ENCODE data around the gene LYRM9. TPM values are rescaled to one million over a fixed set of nuclear protein-coding genes. Genes with fewer than 3 reads are reported as not detected.
"Not testable (repeated sequence)": the region's sequence is repeated elsewhere in the genome, so short reads cannot be mapped to it uniquely, and the experiment has no call there.

The LYRM9 gene
- total and polyA plus RNA-seq, 5 donors from 2014 or later, result 7.5 to 18.4 (median 15.8) TPM

DNA sequence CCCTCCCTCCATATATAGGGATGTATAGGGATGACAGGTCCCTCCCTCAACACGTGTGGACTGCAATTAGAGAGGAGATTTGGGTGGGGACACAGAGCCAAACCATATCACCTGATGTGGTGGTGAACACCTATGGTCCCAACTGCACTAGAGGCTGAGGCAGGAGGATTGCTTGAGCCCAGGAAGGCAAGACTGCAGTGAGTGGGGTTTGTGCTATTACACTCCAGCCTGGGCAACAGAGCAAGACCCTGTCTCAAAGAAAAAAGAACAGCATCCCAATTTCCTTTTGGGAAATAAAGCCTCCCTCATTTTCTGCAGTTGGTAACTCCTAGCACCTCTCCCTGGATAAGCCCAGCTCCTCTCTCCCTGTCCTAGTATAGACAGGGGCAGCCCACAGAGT, 23.8 kb upstream of the LYRM9 start:
- Histone ChIP-seq H3K4me1 (ENCODE audit: control insufficient read depth, insufficient read depth, low read length, poor library complexity, severe bottlenecking) (no peaks in the 10 kb centered on the region), H3K36me3 (ENCODE audit: control insufficient read depth, insufficient read depth, low read length) (no peaks in the 10 kb centered on the region), H3K27me3 (ENCODE audit: control insufficient read depth, insufficient read depth, low read length) (no peaks in the 10 kb centered on the region), H3K9me3 (ENCODE audit: control insufficient read depth in 2 of 2, low read length in 2 of 2) (no peaks in the 10 kb centered on the region), H3K4me3 (ENCODE audit: low read depth, low read length) (no peak overlapping the region), H3K27ac (ENCODE audit: insufficient read depth, low read length, poor library complexity, severe bottlenecking) (no peak overlapping the region)
- no peak overlapping the region for H3K27ac Mint-ChIP-seq
- peaks cover 7% of the 10 kb centered on the region for H3K27me3 Mint-ChIP-seq
- no peaks in the 10 kb centered on the region for H3K9me3 Mint-ChIP-seq
- ATAC-seq (ENCODE audit: low read depth in 2 of 2) (no peak), DNase-seq (no peak)
- H3K4me3 Mint-ChIP-seq, result no peak overlapping the region
- H3K36me3 Mint-ChIP-seq, result no peaks in the 10 kb centered on the region
- H3K4me1 Mint-ChIP-seq, result no peaks in the 10 kb centered on the region

DNA sequence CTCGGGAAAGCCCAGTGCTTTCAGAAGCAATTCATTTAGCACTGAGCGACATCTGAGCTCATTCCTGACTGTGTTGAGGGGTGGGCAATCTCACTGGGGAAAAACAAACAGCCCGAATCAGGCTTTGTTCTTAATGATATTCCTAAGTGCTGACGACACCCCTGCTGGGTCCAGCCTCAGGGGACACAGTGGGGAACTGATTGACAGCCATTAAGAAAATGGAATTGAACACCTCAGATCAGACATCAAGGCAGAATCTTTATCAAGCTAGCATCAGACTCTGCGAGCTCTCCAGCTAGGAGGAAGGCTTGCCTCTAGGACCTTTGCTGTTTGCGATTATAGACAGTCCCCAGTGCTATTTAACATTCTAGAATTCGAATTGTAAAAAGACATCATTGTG, 22.5 kb upstream of the LYRM9 start:
- Mint-ChIP-seq H3K4me3 (no peak overlapping the region), H3K4me1 (no peaks in the 10 kb centered on the region), H3K9me3 (no peaks in the 10 kb centered on the region), H3K36me3 (no peaks in the 10 kb centered on the region), H3K27me3 (peaks cover 13% of the 10 kb centered on the region), H3K27ac (no peak overlapping the region)
- no peak for ATAC-seq (ENCODE audit: low read depth in 2 of 2)
- Histone ChIP-seq H3K27ac (ENCODE audit: insufficient read depth, low read length, poor library complexity, severe bottlenecking) (no peak overlapping the region), H3K9me3 (ENCODE audit: control insufficient read depth in 2 of 2, low read length in 2 of 2) (no peaks in the 10 kb centered on the region), H3K27me3 (ENCODE audit: control insufficient read depth, insufficient read depth, low read length) (no peaks in the 10 kb centered on the region), H3K4me1 (ENCODE audit: control insufficient read depth, insufficient read depth, low read length, poor library complexity, severe bottlenecking) (no peaks in the 10 kb centered on the region), H3K4me3 (ENCODE audit: low read depth, low read length) (no peak overlapping the region), H3K36me3 (ENCODE audit: control insufficient read depth, insufficient read depth, low read length) (no peaks in the 10 kb centered on the region)
- no peak for DNase-seq

DNA sequence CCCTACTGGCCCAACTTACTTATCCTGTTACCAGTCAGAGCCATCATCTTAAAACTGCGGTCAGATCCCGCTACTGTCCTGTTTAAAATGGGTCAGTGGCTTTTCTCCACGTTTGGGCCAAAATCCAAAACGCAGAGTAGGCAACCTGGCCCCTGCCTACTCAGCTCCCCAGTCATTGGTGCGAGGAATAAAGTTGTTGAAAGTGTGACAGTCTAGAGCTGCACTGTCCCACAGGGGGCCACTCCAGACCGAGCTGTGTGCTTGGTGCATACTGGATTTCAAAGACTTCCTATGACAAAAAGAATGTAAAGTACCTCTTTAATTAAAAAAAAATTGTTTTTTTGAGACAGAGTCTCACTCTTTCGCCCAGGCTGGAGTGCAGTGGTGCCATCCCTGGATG, 21.2 kb upstream of the LYRM9 start:
- H3K4me3 Mint-ChIP-seq, result no peak overlapping the region
- H3K36me3 Mint-ChIP-seq, result no peaks in the 10 kb centered on the region
- ATAC-seq (ENCODE audit: low read depth in 2 of 2), result no peak
- Histone ChIP-seq H3K27ac (ENCODE audit: insufficient read depth, low read length, poor library complexity, severe bottlenecking) (no peak overlapping the region), H3K27me3 (ENCODE audit: control insufficient read depth, insufficient read depth, low read length) (no peaks in the 10 kb centered on the region), H3K9me3 (ENCODE audit: control insufficient read depth in 2 of 2, low read length in 2 of 2) (no peaks in the 10 kb centered on the region), H3K36me3 (ENCODE audit: control insufficient read depth, insufficient read depth, low read length) (no peaks in the 10 kb centered on the region), H3K4me3 (ENCODE audit: low read depth, low read length) (no peak overlapping the region), H3K4me1 (ENCODE audit: control insufficient read depth, insufficient read depth, low read length, poor library complexity, severe bottlenecking) (no peaks in the 10 kb centered on the region)
- H3K9me3 Mint-ChIP-seq, result peaks cover 0 to 2% (median 0%) of the 10 kb centered on the region in 7 donors
- H3K27ac Mint-ChIP-seq, result no peak overlapping the region
- H3K27me3 Mint-ChIP-seq, result peaks cover 13% of the 10 kb centered on the region
- no peak for DNase-seq
- H3K4me1 Mint-ChIP-seq, result no peaks in the 10 kb centered on the region

DNA sequence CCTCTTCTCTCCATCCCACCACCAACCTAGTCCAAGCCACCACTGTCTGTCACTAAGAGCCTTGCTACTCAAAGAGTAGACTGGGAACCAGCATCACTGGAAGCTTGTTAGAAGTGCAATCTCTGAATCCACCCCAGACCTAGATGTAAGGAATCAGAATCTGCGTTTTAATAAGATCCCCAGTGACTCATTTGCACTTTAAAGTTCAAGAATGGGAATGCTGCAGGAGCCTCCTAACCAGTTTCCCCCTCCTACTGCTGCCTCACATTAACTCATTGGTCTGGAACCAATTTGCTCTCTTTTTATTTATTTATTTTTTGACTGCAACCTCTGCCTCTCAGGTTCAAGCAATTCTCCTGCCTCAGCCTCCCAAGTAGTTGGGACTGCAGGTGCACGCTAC, 19.8 kb upstream of the LYRM9 start:
- no peak overlapping the region for H3K4me3 Mint-ChIP-seq
- Histone ChIP-seq H3K27me3 (ENCODE audit: control insufficient read depth, insufficient read depth, low read length) (no peaks in the 10 kb centered on the region), H3K36me3 (ENCODE audit: control insufficient read depth, insufficient read depth, low read length) (no peaks in the 10 kb centered on the region), H3K4me3 (ENCODE audit: low read depth, low read length) (no peak overlapping the region), H3K4me1 (ENCODE audit: control insufficient read depth, insufficient read depth, low read length, poor library complexity, severe bottlenecking) (no peaks in the 10 kb centered on the region), H3K27ac (ENCODE audit: insufficient read depth, low read length, poor library complexity, severe bottlenecking) (no peak overlapping the region), H3K9me3 (ENCODE audit: control insufficient read depth in 2 of 2, low read length in 2 of 2) (no peaks in the 10 kb centered on the region)
- peaks cover 0 to 2% (median 0%) of the 10 kb centered on the region in 7 donors for H3K9me3 Mint-ChIP-seq
- H3K27ac Mint-ChIP-seq, result no peak overlapping the region
- no peak for DNase-seq
- H3K4me1 Mint-ChIP-seq, result no peaks in the 10 kb centered on the region
- no peak for ATAC-seq (ENCODE audit: low read depth in 2 of 2)
- H3K36me3 Mint-ChIP-seq, result no peaks in the 10 kb centered on the region
- H3K27me3 Mint-ChIP-seq, result peaks cover 13% of the 10 kb centered on the region

DNA sequence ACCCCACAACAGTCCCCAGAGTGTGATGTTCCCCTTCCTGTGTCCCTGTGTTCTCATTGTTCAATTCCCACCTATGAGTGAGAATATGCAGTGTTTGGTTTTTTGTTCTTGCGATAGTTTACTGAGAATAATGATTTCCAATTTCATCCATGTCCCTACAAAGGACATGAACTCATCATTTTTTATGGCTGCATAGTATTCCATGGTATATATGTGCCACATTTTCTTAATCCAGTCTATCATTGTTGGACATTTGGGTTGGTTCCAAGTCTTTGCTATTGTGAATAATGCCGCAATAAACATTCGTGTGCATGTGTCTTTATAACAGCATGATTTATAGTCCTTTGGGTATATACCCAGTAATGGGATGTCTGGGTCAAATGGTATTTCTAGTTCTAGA, 19.1 kb upstream of the LYRM9 start:
- H3K9me3 Mint-ChIP-seq; H3K27me3 ChIP-seq (ENCODE audit: control insufficient read depth, insufficient read depth, low read length); DNase-seq; H3K27ac Mint-ChIP-seq; H3K36me3 Mint-ChIP-seq; H3K4me3 ChIP-seq (ENCODE audit: low read depth, low read length); H3K4me1 ChIP-seq (ENCODE audit: control insufficient read depth, insufficient read depth, low read length, poor library complexity, severe bottlenecking); H3K36me3 ChIP-seq (ENCODE audit: control insufficient read depth, insufficient read depth, low read length); H3K9me3 ChIP-seq (ENCODE audit: control insufficient read depth in 2 of 2, low read length in 2 of 2); ATAC-seq (ENCODE audit: low read depth in 2 of 2); H3K4me1 Mint-ChIP-seq; H3K27ac ChIP-seq (ENCODE audit: insufficient read depth, low read length, poor library complexity, severe bottlenecking); H3K4me3 Mint-ChIP-seq: not testable (repeated sequence)
- peaks cover 14% of the 10 kb centered on the region for H3K27me3 Mint-ChIP-seq

DNA sequence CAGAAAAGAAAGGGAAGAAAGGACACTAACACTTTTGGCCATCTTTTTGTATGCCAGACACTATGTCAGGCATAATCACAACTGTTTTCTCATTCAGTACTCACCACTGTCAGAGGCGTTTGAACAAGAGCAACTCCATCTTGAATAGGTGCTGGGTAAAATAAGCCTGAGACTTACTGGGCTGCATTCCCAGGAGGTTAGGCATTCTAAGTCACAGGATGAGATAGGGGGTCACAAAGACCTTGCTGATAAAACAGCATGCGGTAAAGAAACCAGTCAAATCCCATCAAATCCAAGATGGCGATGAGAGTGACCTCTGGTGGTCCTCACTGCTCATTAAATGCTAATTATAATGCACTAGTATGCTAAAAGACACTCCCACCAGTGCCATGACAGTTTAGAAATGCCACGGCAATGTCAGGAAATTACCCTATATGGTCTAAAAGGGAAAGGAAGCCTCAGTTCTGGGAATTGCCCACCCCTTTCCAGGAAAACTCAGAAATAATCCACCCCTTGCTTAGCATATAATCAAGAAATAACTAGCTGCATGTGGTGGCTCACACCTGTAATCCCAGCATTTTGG, 14.9 kb upstream of the LYRM9 start:
- H3K27ac ChIP-seq (ENCODE audit: insufficient read depth, low read length, poor library complexity, severe bottlenecking), result no peak overlapping the region
- DNase-seq, result peak in 1 of 3 donors; percentile 17
- no peak overlapping the region for H3K4me3 ChIP-seq (ENCODE audit: low read depth, low read length)
- H3K27ac Mint-ChIP-seq, result no peak overlapping the region
- no peaks in the 10 kb centered on the region for H3K36me3 Mint-ChIP-seq
- no peak for ATAC-seq (ENCODE audit: low read depth in 2 of 2)
- no peaks in the 10 kb centered on the region for H3K36me3 ChIP-seq (ENCODE audit: control insufficient read depth, insufficient read depth, low read length)
- no peaks in the 10 kb centered on the region for H3K9me3 ChIP-seq (ENCODE audit: control insufficient read depth in 2 of 2, low read length in 2 of 2)
- H3K9me3 Mint-ChIP-seq, result peaks cover 0 to 2% (median 0%) of the 10 kb centered on the region in 7 donors
- H3K27me3 Mint-ChIP-seq, result peaks cover 26% of the 10 kb centered on the region
- H3K4me1 Mint-ChIP-seq, result no peaks in the 10 kb centered on the region
- no peaks in the 10 kb centered on the region for H3K4me1 ChIP-seq (ENCODE audit: control insufficient read depth, insufficient read depth, low read length, poor library complexity, severe bottlenecking)
- H3K27me3 ChIP-seq (ENCODE audit: control insufficient read depth, insufficient read depth, low read length), result peaks cover 12% of the 10 kb centered on the region
- no peak overlapping the region for H3K4me3 Mint-ChIP-seq

DNA sequence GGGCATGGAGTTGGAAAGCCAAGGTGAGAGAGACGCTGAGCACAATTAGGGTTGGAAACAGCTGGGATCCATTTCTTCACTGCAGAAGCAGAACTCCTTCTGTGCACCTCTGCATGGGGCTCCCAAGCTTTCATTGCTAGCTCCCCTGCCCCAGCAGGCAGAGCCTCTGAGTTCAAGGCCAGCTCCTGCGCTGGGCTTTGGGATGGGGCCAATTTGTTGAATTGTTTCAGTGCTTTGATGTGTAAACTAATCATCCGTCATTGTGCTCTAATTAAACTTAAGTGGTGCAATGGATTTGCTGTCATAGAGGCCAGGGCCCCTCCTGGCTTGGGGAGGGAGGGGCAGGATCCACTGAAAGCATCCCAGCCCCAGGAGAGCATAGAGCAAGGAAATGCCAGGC, 13.5 kb upstream of the LYRM9 start:
- peaks cover 27% of the 10 kb centered on the region for H3K27me3 Mint-ChIP-seq
- Histone ChIP-seq H3K27ac (ENCODE audit: insufficient read depth, low read length, poor library complexity, severe bottlenecking) (no peak overlapping the region), H3K4me1 (ENCODE audit: control insufficient read depth, insufficient read depth, low read length, poor library complexity, severe bottlenecking) (no peaks in the 10 kb centered on the region), H3K4me3 (ENCODE audit: low read depth, low read length) (no peak overlapping the region), H3K27me3 (ENCODE audit: control insufficient read depth, insufficient read depth, low read length) (peaks cover 19% of the 10 kb centered on the region), H3K36me3 (ENCODE audit: control insufficient read depth, insufficient read depth, low read length) (no peaks in the 10 kb centered on the region), H3K9me3 (ENCODE audit: control insufficient read depth in 2 of 2, low read length in 2 of 2) (no peaks in the 10 kb centered on the region)
- ATAC-seq (ENCODE audit: low read depth in 2 of 2), result no peak
- H3K4me1 Mint-ChIP-seq, result no peaks in the 10 kb centered on the region
- H3K27ac Mint-ChIP-seq, result no peak overlapping the region
- no peaks in the 10 kb centered on the region for H3K36me3 Mint-ChIP-seq
- H3K4me3 Mint-ChIP-seq, result no peak overlapping the region
- H3K9me3 Mint-ChIP-seq, result peaks cover 0 to 2% (median 0%) of the 10 kb centered on the region in 7 donors
- no peak for DNase-seq

DNA sequence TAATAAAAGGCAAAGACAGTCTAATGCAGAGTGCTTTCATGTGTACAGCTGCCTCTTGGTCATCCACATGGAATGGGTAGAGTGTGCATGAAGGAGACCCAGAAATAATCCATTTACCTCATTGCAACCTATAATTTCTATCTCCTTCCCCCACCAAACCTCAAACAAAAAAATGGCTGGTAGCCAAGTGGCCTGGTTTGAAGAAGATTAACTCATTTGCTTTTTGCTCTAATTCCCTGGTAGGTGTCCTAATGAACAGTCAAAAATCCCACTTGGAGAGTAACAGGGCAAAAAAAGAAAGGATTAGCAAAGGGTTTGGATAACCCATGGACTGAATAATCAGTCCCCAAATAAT, 13.0 kb upstream of the LYRM9 start:
- no peaks in the 10 kb centered on the region for H3K36me3 ChIP-seq (ENCODE audit: control insufficient read depth, insufficient read depth, low read length)
- H3K4me3 Mint-ChIP-seq, result no peak overlapping the region
- no peak overlapping the region for H3K27ac ChIP-seq (ENCODE audit: insufficient read depth, low read length, poor library complexity, severe bottlenecking)
- no peak overlapping the region for H3K27ac Mint-ChIP-seq
- peaks cover 19% of the 10 kb centered on the region for H3K27me3 ChIP-seq (ENCODE audit: control insufficient read depth, insufficient read depth, low read length)
- no peaks in the 10 kb centered on the region for H3K9me3 ChIP-seq (ENCODE audit: control insufficient read depth in 2 of 2, low read length in 2 of 2)
- H3K27me3 Mint-ChIP-seq, result peaks cover 26% of the 10 kb centered on the region
- no peak overlapping the region for H3K4me3 ChIP-seq (ENCODE audit: low read depth, low read length)
- no peaks in the 10 kb centered on the region for H3K4me1 ChIP-seq (ENCODE audit: control insufficient read depth, insufficient read depth, low read length, poor library complexity, severe bottlenecking)
- H3K4me1 Mint-ChIP-seq, result no peaks in the 10 kb centered on the region
- ATAC-seq (ENCODE audit: low read depth in 2 of 2), result no peak
- no peak for DNase-seq
- peaks cover 0 to 2% (median 0%) of the 10 kb centered on the region in 7 donors for H3K9me3 Mint-ChIP-seq
- H3K36me3 Mint-ChIP-seq, result no peaks in the 10 kb centered on the region
